Measurements from ENCODE around the gene SMIM20. TPM values are rescaled to one million over a fixed set of nuclear protein-coding genes. Genes with fewer than 3 reads are reported as not detected.

SMIM20 gene
- total and polyA plus RNA-seq, 9 of the 15 experiments (the other 6 are each of a cell fraction or from before 2014, with no cell fraction given): 25.1 to 51.0 (median 38.9) TPM

DNA sequence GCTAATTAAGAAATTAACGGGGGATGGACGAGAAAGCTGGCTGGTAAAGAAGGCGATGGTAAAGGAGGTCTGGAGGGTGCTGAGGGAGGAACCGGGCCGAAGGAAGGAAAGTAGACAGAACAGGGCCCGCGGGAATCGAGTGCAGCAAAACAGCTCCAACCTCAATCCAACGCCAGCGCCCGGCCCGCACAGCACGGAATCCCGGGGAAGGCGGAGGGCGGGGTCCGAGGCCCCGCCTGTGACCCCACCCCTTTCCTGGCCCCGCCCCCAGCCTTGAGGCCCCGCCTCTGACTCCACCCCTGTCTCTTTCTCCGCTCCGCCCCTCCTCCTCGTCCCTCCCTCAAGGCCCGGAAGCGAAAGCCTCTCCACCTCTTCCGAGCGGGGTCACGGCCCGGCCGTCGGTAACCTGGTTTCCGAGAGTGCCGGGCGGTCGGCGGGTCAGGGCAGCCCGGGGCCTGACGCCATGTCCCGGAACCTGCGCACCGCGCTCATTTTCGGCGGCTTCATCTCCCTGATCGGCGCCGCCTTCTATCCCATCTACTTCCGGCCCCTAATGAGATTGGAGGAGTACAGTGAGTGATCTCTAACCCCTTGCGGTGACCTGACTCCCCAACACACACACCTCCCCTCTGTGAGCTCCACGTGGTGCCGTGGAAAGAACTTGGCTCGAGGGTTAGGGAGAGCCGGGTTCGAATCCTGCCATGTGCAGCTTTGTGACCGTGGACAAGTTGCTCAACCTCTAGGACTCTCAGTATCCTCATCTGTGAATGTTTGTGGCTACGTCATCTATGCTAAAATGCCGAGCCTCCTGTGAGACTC, at the start of gene SMIM20 (continued):
- TF ChIP-seq MGA (IDR thresholded peaks at IDR 0.05) (peak; percentile 94), RERE (CRISPR knock-in tag; IDR thresholded peaks at IDR 0.05; ENCODE audit: borderline replicate concordance) (no peak), NBN (IDR thresholded peaks at IDR 0.05; ENCODE audit: low read depth) (peak; percentile 80), SIX5 (IDR thresholded peaks at IDR 0.05; ENCODE audit: borderline replicate concordance in 1 of 2, insufficient read depth in 1 of 2, low read depth in 1 of 2, low read length in 2 of 2) (peak in 1 of 2 experiments; percentile 25; a peak in 1 of 4 replicates), CBX8 (IDR thresholded peaks at IDR 0.05; ENCODE audit: borderline replicate concordance, extremely low read depth, low read depth, low read length, poor library complexity, severe bottlenecking) (no peak)
- TF ChIP-seq, protein P1, sequence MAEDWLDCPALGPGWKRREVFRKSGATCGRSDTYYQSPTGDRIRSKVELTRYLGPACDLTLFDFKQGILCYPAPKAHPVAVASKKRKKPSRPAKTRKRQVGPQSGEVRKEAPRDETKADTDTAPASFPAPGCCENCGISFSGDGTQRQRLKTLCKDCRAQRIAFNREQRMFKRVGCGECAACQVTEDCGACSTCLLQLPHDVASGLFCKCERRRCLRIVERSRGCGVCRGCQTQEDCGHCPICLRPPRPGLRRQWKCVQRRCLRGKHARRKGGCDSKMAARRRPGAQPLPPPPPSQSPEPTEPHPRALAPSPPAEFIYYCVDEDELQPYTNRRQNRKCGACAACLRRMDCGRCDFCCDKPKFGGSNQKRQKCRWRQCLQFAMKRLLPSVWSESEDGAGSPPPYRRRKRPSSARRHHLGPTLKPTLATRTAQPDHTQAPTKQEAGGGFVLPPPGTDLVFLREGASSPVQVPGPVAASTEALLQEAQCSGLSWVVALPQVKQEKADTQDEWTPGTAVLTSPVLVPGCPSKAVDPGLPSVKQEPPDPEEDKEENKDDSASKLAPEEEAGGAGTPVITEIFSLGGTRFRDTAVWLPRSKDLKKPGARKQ (CRISPR knock-in tag; IDR thresholded peaks at IDR 0.05): no peak
